Dedifferentiated amniotic fluid mesenchymal stem cell (primary cell): ENCODE data around the gene CRTAP.
"Not testable (repeated sequence)": the region's sequence is repeated elsewhere in the genome, so short reads cannot be mapped to it uniquely, and the experiment has no call there.

Experiments used
- DNase-seq: peaks from one replicate; pipeline ENCODE4 v3.0.0-alpha.2; 2016; ENCODE audit errors: extremely low spot score

CRTAP gene

DNA sequence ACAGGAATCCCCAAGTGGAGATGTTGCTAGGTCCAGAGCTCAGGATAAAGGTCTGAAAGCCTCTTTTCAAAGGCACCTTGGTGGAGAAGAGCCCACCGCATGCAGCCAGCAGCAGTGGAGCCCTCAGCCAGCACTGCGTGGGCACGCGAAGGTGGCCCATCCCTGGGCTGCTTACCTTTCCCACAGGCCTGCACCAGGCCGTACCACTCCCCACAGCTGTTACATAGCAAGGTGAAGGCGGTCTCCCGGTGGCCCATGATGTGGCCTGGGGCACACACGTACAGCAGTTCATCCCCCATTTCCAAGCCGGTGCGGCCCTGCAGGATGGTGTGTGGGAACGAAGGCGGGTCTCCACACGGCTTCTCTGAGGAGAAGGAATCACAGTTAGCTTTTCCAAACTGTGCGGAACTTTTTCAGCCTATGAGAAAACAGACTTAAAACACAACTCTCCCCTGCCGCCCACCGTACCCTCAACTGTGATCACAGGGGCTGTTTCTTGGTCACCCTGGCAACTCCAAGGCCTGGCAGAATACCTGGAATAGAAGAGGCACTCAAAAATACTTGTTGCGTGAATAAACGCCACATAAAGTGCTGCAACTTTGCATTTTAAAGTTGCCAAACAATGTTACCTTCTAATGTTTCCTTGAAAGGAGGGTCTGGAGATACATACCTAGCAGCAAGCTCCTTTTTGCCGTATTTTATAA lies 61.0 kb downstream of the CRTAP start:
- no peak for DNase-seq

DNA sequence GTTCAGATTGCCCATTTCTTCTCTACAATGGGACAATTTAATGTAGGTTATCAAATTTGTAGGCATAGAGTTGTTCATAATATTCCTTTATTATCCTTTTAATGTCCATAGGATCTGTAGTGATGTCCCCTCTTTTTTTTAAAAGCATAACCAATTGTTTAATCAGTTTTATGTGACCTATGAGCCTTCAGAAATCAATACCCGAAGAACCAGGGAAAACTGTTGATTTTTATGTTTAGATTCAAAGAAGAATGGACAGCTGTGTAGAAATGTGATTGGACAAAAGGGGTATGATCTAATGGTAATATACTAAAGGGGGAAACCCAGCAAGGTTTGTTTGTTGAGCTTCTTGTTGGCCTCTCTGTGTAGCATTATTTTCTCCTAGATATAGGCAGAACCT lies 65.3 kb downstream of the CRTAP start:
- no peak for DNase-seq

DNA sequence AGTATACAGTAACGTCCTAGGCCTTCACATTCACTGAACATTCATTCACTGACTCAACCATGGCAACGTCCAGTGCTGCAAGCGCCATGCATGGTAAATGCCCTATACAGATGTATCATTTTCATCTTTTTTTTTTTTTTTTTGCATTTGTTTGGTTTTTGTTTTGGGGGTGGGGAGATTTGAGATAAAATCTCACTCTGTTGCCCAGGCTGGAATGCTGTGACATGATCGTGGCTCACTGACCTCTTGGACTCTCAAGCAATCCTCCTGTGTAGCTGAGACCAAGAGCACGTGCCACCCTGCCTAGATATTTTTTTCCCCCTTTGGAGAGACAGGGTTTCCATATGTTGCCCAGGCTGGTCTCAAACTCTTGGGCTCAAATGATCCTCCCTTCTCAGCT lies 67.4 kb downstream of the CRTAP start:
- no peak for DNase-seq

DNA sequence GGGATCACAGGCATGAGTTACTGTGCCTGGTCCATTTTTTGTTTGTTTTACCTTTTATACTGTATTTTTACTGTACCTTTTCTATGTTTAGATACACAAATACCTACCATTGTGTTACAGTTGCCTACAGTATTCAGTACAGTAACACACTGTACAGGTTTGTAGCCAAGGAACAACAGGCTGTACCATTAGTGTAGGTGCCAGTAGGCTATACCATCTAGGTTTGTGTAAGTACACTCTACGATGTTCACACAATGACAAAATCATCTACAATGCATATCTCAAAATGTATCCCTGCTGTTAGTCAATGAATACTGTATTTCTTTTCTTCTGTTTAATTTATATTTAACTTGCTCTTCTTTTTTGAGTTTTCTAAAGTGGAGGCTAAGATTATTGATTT lies 67.8 kb downstream of the CRTAP start:
- not testable (repeated sequence) for DNase-seq

DNA sequence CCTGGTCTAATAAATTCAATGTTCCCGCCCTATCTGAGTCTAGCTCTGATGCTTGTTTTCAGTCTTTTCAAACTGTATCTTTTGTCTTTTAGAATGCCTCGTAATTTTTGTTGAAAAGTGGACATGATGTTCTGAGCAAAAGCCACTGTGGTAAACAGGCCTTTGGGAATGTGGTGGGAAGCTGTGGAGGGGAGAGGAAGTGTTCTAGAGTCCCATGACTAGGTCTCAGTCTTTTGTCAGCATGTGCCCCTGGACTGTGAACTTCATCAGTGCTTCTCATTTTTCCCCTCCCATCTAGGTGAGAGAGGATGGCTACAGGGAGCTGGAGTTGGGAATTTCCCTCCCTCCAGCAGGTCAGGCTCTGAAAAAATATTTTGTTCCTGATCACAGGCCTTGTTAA lies 71.0 kb downstream of the CRTAP start:
- DNase-seq, result no peak

DNA sequence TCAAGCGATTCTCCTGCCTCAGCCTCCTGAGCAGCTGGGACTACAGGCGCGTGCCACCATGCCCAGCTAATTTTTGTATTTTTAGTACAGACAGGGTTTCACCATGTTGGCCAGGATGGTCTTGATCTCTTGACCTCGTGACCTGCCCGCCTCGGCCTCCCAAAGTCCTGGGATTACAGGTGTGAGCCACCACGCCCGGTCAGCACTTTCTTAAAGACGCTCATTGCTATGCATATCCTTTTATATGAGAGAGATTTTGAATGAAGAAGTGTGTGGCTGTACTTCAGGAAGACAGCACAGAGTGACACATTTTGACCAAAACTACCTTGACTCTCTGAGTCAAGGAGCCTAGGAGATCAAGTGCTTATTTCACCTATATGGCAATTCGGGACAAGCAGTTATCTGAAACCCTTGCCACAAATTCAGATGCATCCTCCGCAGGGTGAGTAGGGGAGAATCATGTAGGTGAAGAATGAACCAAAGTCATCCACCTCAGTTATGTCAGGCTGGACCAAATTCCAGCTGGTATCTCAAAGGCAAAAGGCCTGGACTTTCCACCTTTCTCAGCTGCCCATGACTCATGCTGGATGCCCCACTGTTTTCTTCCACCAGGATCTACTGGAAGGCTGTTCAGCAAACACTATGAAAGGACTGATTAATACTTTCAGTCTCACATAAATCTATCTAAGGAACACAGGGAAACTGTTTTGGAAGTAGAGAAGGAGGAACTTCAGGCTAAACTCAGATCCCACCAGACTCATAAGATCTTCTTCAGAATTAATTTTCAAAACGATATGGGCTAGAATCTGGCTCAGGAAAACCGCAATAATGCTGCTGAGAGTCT lies 72.9 kb downstream of the CRTAP start:
- no peak for DNase-seq

DNA sequence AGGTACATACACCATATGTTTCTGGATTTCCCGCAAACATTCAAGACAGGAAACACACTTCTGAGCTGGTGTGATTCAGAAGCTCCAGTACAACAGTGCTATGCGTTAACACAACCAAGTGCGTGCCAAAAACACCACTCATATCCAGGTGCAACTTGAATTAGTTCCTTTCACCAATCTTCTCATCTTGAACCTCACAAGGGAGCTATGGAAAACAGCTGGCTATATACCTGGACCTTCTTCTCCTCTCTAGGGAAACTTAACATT lies 73.5 kb downstream of the CRTAP start:
- DNase-seq, result no peak

DNA sequence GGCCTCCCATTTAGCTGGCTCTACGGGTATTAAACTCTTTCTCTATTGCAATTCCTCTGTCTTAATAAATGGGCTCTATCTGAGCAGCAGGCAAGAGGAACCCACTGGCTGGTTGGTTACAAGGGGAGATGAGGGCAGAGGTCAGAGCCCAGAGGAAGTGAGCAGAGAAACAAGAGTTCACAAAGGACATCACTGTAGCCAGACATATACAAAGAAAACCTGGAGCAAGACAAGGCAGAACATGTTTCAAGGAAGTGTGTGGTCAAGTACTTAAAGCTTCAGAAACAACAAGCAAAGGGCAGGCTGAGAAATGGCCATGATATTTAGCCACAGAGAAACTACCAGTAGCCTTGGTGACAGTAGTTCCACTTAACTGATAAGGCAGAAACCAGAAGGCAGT lies 80.5 kb downstream of the CRTAP start:
- DNase-seq, result no peak

DNA sequence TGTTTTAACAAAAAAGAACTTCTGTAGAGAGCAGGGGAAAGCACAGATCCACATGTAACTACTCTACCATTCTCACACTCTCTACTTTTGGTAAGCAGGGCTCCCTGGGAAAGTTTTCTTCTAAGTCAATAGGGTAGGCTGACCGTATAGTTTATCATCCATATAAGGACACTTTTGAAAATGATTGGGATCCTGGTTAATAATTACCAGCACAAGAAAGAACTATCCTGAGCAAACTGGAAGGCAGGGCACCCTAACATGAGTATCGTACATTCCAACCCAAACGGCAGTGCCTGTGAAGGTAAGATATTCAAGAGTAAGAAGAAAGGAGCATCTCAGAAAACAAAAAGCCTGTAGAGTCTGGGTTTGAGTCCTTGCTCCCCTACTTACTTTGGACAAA lies 82.7 kb downstream of the CRTAP start:
- no peak for DNase-seq
